ENCODE measurements around the gene TRPM2. TPM values are rescaled to one million over a fixed set of nuclear protein-coding genes. Genes with fewer than 3 reads are reported as not detected.

The TRPM2 gene
- total RNA-seq, result 1 to 10 TPM; 1.6 to 3.5 (median 2.7) TPM

- peaks cover 0 to 60% (median 10%) of the 10 kb centered on the region in 4 donors for H3K27me3 ChIP-seq
- peaks cover 0 to 18% (median 8%) of the 10 kb centered on the region in 4 donors for H3K4me1 ChIP-seq
- H3K27ac ChIP-seq (replicated peaks in 1 of 4), result peak within 1 kb of the TSS in 2 of 4 donors; percentile 58 to 59
- H3K9me3 ChIP-seq, result no peaks in the 10 kb centered on the region
- intact Hi-C loops (cut with DNase I), result no loop called here
- TF ChIP-seq CTCF (IDR thresholded peaks at IDR 0.05) (no peak), POLR2A (IDR thresholded peaks at IDR 0.05; ENCODE audit: low read depth) (no peak), POLR2AphosphoS5 (IDR thresholded peaks at IDR 0.05) (no peak), EP300 (IDR thresholded peaks at IDR 0.05) (no peak)
- DNase-seq (ENCODE audit: extremely low spot score), result no peak
- H3K4me3 ChIP-seq, result peak within 1 kb of the TSS; percentile 18 to 38 (median 21)
- H3K36me3 ChIP-seq, result no peaks in the 10 kb centered on the region
- WGBS, result 55% methylated on average over 13 of the region's 21 CpGs
Observed at GRCh38 chr21:44353191-44353970, at the start of gene TRPM2. Gene TRPM2, plus strand, starts transcription at chr21:44353621. Its CDS starts 80 bp downstream, at chr21:44353701.

GRCh38 chr21:44304011-44304616 lies 49.3 kb upstream of the TRPM2 start:
- Histone ChIP-seq H3K4me3 (no peak overlapping the region), H3K27ac (replicated peaks in 1 of 4) (peak overlapping the region in 3 of 4 donors; percentile 12 to 35 (median 24)), H3K27me3 (no peaks in the 10 kb centered on the region), H3K4me1 (peaks cover 58 to 77% (median 66%) of the 10 kb centered on the region in 4 donors), H3K9me3 (no peaks in the 10 kb centered on the region), H3K36me3 (peaks cover 4 to 21% (median 19%) of the 10 kb centered on the region in 4 donors)
- WGBS, result 75% methylated on average over 12 of the region's 16 CpGs
- no peak for TF ChIP-seq EP300 (IDR thresholded peaks at IDR 0.05)
- TF ChIP-seq POLR2A (IDR thresholded peaks at IDR 0.05; ENCODE audit: low read depth), result no peak
- TF ChIP-seq POLR2AphosphoS5 (IDR thresholded peaks at IDR 0.05), result no peak
- no peak for TF ChIP-seq CTCF (IDR thresholded peaks at IDR 0.05)
- intact Hi-C loops (cut with DNase I), result no loop called here
- DNase-seq (ENCODE audit: extremely low spot score), result no peak

- Histone ChIP-seq H3K36me3 (peaks cover 4 to 28% (median 25%) of the 10 kb centered on the region in 4 donors), H3K27me3 (no peaks in the 10 kb centered on the region), H3K4me3 (no peak overlapping the region), H3K4me1 (peaks cover 54 to 72% (median 60%) of the 10 kb centered on the region in 4 donors), H3K27ac (replicated peaks in 1 of 4) (no peak overlapping the region), H3K9me3 (no peaks in the 10 kb centered on the region)
- 67% methylated on average over 3 of the region's 8 CpGs for WGBS
- DNase-seq (ENCODE audit: extremely low spot score), result no peak
- TF ChIP-seq POLR2AphosphoS5 (IDR thresholded peaks at IDR 0.05), result no peak
- peak; percentile 32 to 59 (median 45) for TF ChIP-seq CTCF (IDR thresholded peaks at IDR 0.05)
- intact Hi-C loops (cut with DNase I), result no loop called here
Observed at GRCh38 chr21:44304877-44305293, 48.5 kb upstream of the TRPM2 start.

- H3K4me3 ChIP-seq, result no peak overlapping the region
- peaks cover 4 to 36% (median 33%) of the 10 kb centered on the region in 4 donors for H3K36me3 ChIP-seq
- 95% methylated on average over 3 of the region's 9 CpGs for WGBS
- H3K27me3 ChIP-seq, result no peaks in the 10 kb centered on the region
- DNase-seq (ENCODE audit: extremely low spot score), result no peak
- TF ChIP-seq CTCF (IDR thresholded peaks at IDR 0.05) (no peak), POLR2A (IDR thresholded peaks at IDR 0.05; ENCODE audit: low read depth) (no peak), EP300 (IDR thresholded peaks at IDR 0.05) (no peak), POLR2AphosphoS5 (IDR thresholded peaks at IDR 0.05) (no peak)
- H3K9me3 ChIP-seq, result no peaks in the 10 kb centered on the region
- peak overlapping the region in 1 of 4 donors; percentile 40 for H3K27ac ChIP-seq (replicated peaks in 1 of 4)
- peaks cover 52 to 70% (median 58%) of the 10 kb centered on the region in 4 donors for H3K4me1 ChIP-seq
- intact Hi-C loops (cut with DNase I), result no loop called here
Observed at GRCh38 chr21:44305691-44306090, 47.7 kb upstream of the TRPM2 start.
